IMR-90 (cell line): ENCODE data around the gene SH3BP2.

Source experiments
- CTCF ChIP-seq: conservative IDR thresholded peaks from 2 replicates; pipeline ENCODE4 v1.5.1; 2012; ENCODE audit warnings: mild to moderate bottlenecking, low read depth, low read length, improper control_type of control experiment
- USF2 ChIP-seq: fragments of 150-350 bp; IDR thresholded peaks from 2 replicates; pipeline ENCODE4 v1.6.1; 2017; ENCODE audit warnings: mild to moderate bottlenecking, antibody characterized with exemption, low read length, low read depth

GRCh38 chr4:2836391-2836859, 43.5 kb downstream of the SH3BP2 start:
- no peak for TF ChIP-seq USF2
- TF ChIP-seq CTCF = no peak
